Measurements from ENCODE around the gene CCDC92B.

The CCDC92B gene

GRCh38 chr17:2718150-2718938, 31.1 kb downstream of the CCDC92B start:
- no peak for ATAC-seq

- no peak for ATAC-seq
Measured at GRCh38 chr17:2716649-2717048, 32.8 kb downstream of the CCDC92B start.

- no peak for ATAC-seq
Measured at GRCh38 chr17:2713881-2714280, 35.6 kb downstream of the CCDC92B start.

GRCh38 chr17:2712300-2713043, 37.0 kb downstream of the CCDC92B start:
- ATAC-seq: no peak

- peak; percentile 89 to 92 for ATAC-seq
Measured at GRCh38 chr17:2711608-2712299, 37.7 kb downstream of the CCDC92B start, which contains the start of gene CLUH. Gene CLUH (minus strand): TSS chr17:2711764. CDS start chr17:2711661, 103 bp downstream.

- ATAC-seq: peak; percentile 11 to 18
Measured at GRCh38 chr17:2710803-2711607, 38.4 kb downstream of the CCDC92B start.

GRCh38 chr17:2710071-2710802, 39.2 kb downstream of the CCDC92B start:
- ATAC-seq: no peak

GRCh38 chr17:2709183-2709661, 40.2 kb downstream of the CCDC92B start:
- ATAC-seq: no peak

GRCh38 chr17:2708585-2709182, 40.8 kb downstream of the CCDC92B start:
- ATAC-seq: no peak

- no peak for ATAC-seq
Measured at GRCh38 chr17:2707721-2708584, 41.5 kb downstream of the CCDC92B start.

GRCh38 chr17:2706911-2707510, 42.4 kb downstream of the CCDC92B start:
- ATAC-seq: no peak

GRCh38 chr17:2705888-2706795, 43.3 kb downstream of the CCDC92B start:
- no peak for ATAC-seq

- no peak for ATAC-seq
Measured at GRCh38 chr17:2705263-2705662, 44.2 kb downstream of the CCDC92B start.

GRCh38 chr17:2704890-2705248, 44.6 kb downstream of the CCDC92B start:
- ATAC-seq: no peak

GRCh38 chr17:2704031-2704889, 45.2 kb downstream of the CCDC92B start:
- ATAC-seq: no peak

GRCh38 chr17:2703606-2704005, 45.8 kb downstream of the CCDC92B start:
- ATAC-seq: no peak

- ATAC-seq: no peak
Measured at GRCh38 chr17:2703181-2703580, 46.3 kb downstream of the CCDC92B start.
